CD8-positive, alpha-beta memory T cell (primary cell): ENCODE data around the gene IDH2. TPM values are rescaled to one million over a fixed set of nuclear protein-coding genes. Genes with fewer than 3 reads are reported as not detected.

ENCODE experiments used
- CTCF ChIA-PET: fragments of 350-600 bp; sonication (Branson Sonifier 250); formaldehyde crosslinking; loops from one replicate; lab custom pipeline; 2021; ENCODE audit warnings: antibody characterized with exemption; lab: Charles Lee
- POLR2A ChIA-PET: fragments of 350-600 bp; sonication (Branson Sonifier 250); formaldehyde crosslinking; loops from one replicate; lab custom pipeline; 2021; ENCODE audit warnings: antibody characterized with exemption; lab: Charles Lee
- DNase-seq, 5 donors: peaks; one replicate each; pipeline versions ENCODE4 v3.0.0 to v3.0.0-alpha.2; 2020 to 2022; ENCODE audit warnings: mixed read lengths in 1 of 5
- H3K27ac ChIP-seq: one replicate; pipeline ENCODE4 v1.7.0; 2013; ENCODE audit warnings: low read depth, mild to moderate bottlenecking, low read length, moderate library complexity
- H3K27me3 ChIP-seq: 2 replicates; pipeline ENCODE4 v1.7.0; 2013; ENCODE audit warnings: low read length, mild to moderate bottlenecking; ENCODE audit not compliant: insufficient read depth, poor library complexity, severe bottlenecking
- H3K36me3 ChIP-seq: 2 replicates; pipeline ENCODE4 v1.7.0; 2013; ENCODE audit warnings: mild to moderate bottlenecking, low read length, moderate library complexity; ENCODE audit not compliant: insufficient read depth
- H3K4me1 ChIP-seq: 2 replicates; pipeline ENCODE4 v1.7.0; 2013; ENCODE audit warnings: mild to moderate bottlenecking, low read length, moderate library complexity; ENCODE audit not compliant: insufficient read depth
- H3K4me3 ChIP-seq: 2 replicates; pipeline ENCODE4 v1.7.0; 2013; ENCODE audit warnings: mild to moderate bottlenecking, low read length
- H3K9me3 ChIP-seq: 2 replicates; pipeline ENCODE4 v1.7.0; 2013; ENCODE audit warnings: mild to moderate bottlenecking, low read length
- H3K27ac Mint-ChIP-seq, 8 donors: one replicate each; pipeline ENCODE4 v1.8.0; 2020 to 2021; ENCODE audit warnings: mixed read lengths in 8 of 8, mild to moderate bottlenecking in 6 of 8, inconsistent platforms in 3 of 8, moderate library complexity in 3 of 8
- H3K27me3 Mint-ChIP-seq, 2 donors: one replicate each; pipeline ENCODE4 v1.8.0; 2020 to 2021; ENCODE audit warnings: mixed read lengths in 2 of 2, mild to moderate bottlenecking in 1 of 2, moderate library complexity in 1 of 2
- H3K36me3 Mint-ChIP-seq, 3 donors: one replicate each; pipeline ENCODE4 v1.8.0; 2020 to 2021; ENCODE audit warnings: mixed read lengths in 3 of 3, inconsistent platforms in 1 of 3, mild to moderate bottlenecking in 1 of 3
- H3K4me1 Mint-ChIP-seq, 3 donors: one replicate each; pipeline ENCODE4 v1.8.0; 2020 to 2021; ENCODE audit warnings: mixed read lengths in 3 of 3, inconsistent platforms in 1 of 3, mild to moderate bottlenecking in 1 of 3
- H3K4me3 Mint-ChIP-seq, 7 donors: one replicate each; pipeline ENCODE4 v1.8.0; 2020 to 2021; ENCODE audit warnings: mixed read lengths in 7 of 7, mild to moderate bottlenecking in 6 of 7, moderate library complexity in 4 of 7, inconsistent platforms in 2 of 7
- H3K9me3 Mint-ChIP-seq, 5 donors: one replicate each; pipeline ENCODE4 v1.8.0; 2020 to 2022; ENCODE audit warnings: mixed read lengths in 5 of 5, mild to moderate bottlenecking in 3 of 5, moderate library complexity in 2 of 5, inconsistent platforms in 1 of 5
- polyA plus RNA-seq: library from polyadenylated mRNA; unstranded; fragments of 300-500 nt; fragmentation: Illumina TruSeq; gene quantifications from one replicate; pipeline ENCODE4 v1.2.3, GENCODE V29; 2021
- total RNA-seq, 2 experiments: library from RNA; stranded (reverse); gene quantifications; one replicate each; pipeline ENCODE4 v1.2.3, GENCODE V29; 2021

IDH2 gene
- total and polyA plus RNA-seq, 3 experiments from 2014 or later: 72.8 to 148 (median 73.8) TPM

- no peaks in the 10 kb centered on the region for H3K9me3 ChIP-seq
- Mint-ChIP-seq H3K27ac (peak overlapping the region; percentile 96 to 100 (median 99)), H3K27me3 (no peaks in the 10 kb centered on the region), H3K4me1 (peaks cover 64 to 78% (median 75%) of the 10 kb centered on the region in 3 donors), H3K36me3 (peaks cover 0 to 5% (median 0%) of the 10 kb centered on the region in 3 donors), H3K9me3 (no peaks in the 10 kb centered on the region), H3K4me3 (peak overlapping the region; percentile 87 to 98 (median 89))
- ChIA-PET POLR2A (interaction anchor here (0.8 to 1.1 kb wide), 2 partner anchors 17 to 288 kb away, joined by 3 read pairs; partner anchors contain the start of gene IQGAP1), CTCF (interaction anchor here (0.9 to 2.8 kb wide), 8 partner anchors 9 to 121 kb away, joined by 3 to 11 read pairs (median 4); partner anchors contain the start of gene SEMA4B)
- H3K36me3 ChIP-seq: no peaks in the 10 kb centered on the region
- peak overlapping the region; percentile 63 for H3K27ac ChIP-seq
- peak overlapping the region; percentile 52 for H3K4me3 ChIP-seq
- no peak for DNase-seq
- no peaks in the 10 kb centered on the region for H3K27me3 ChIP-seq
- H3K4me1 ChIP-seq: peaks cover 62% of the 10 kb centered on the region
Measured at GRCh38 chr15:90099868-90100831, 2.1 kb downstream of the IDH2 start.

DNA sequence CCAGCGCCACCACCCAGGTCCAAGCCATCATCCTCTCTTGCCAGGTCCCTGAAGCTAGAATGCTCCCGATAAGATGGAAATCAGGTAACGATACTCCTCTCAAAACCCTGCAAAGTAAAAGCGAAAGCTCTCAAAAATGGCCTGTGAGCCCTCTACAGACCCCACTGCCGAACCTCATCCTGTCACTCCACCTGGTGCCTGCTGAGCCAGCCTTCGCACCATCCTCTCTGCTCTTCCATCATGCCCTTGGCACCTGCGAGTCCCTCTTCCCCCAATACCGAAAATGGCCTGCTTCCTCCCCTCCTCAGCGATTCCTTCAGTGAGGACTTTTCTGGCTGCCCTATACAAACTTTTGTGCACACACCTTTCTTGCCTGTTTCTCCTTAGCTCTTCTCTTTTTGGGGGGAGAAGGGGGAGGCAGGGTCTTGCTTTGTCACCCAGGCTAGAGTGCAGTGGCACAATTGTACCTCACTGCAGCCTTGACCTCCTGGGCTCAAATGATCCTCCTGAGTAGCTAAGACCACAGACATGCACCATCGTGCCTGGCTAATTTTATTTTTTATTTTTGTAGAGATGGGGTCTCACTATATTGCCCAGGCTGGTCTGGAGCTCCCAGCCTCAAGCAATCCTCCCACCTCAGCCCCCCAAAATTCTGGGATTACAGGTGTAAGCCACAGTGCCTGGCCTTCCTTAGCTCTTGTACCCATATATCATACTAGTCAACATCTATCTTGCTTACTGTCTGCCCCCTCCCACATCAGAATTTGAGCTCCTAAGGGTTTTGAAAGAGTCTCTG, 3.0 kb downstream of the IDH2 start:
- Mint-ChIP-seq H3K27me3 (no peaks in the 10 kb centered on the region), H3K4me1 (peaks cover 71 to 87% (median 83%) of the 10 kb centered on the region in 3 donors), H3K27ac (peak overlapping the region; percentile 96 to 100 (median 99)), H3K36me3 (peaks cover 0 to 5% (median 0%) of the 10 kb centered on the region in 3 donors), H3K9me3 (no peaks in the 10 kb centered on the region), H3K4me3 (peak overlapping the region; percentile 87 to 98 (median 89))
- Histone ChIP-seq H3K27ac (peak overlapping the region; percentile 63), H3K4me3 (peak overlapping the region; percentile 52), H3K27me3 (no peaks in the 10 kb centered on the region), H3K9me3 (no peaks in the 10 kb centered on the region), H3K4me1 (peaks cover 69% of the 10 kb centered on the region), H3K36me3 (no peaks in the 10 kb centered on the region)
- ChIA-PET CTCF (interaction anchor here (0.9 to 2.8 kb wide), 9 partner anchors 9 to 122 kb away, joined by 3 to 11 read pairs (median 4); partner anchors contain the start of gene SEMA4B), POLR2A (interaction anchor here (0.8 to 1.5 kb wide), 3 partner anchors 16 to 289 kb away, joined by 3 to 5 read pairs (median 3); partner anchors contain the start of genes AP3S2 and IQGAP1)
- DNase-seq: peak; percentile 28 to 75 (median 65)

- CTCF ChIA-PET: no interaction called here
- H3K4me3 ChIP-seq: peak overlapping the region; percentile 39
- H3K9me3 Mint-ChIP-seq: no peaks in the 10 kb centered on the region
- H3K4me3 Mint-ChIP-seq: peak overlapping the region; percentile 80 to 98 (median 88)
- no peaks in the 10 kb centered on the region for H3K27me3 ChIP-seq
- POLR2A ChIA-PET: no interaction called here
- H3K27ac ChIP-seq: peak overlapping the region; percentile 55
- H3K36me3 Mint-ChIP-seq: peaks cover 0 to 7% (median 0%) of the 10 kb centered on the region in 3 donors
- peaks cover 69% of the 10 kb centered on the region for H3K4me1 ChIP-seq
- no peaks in the 10 kb centered on the region for H3K36me3 ChIP-seq
- peaks cover 76 to 86% (median 85%) of the 10 kb centered on the region in 3 donors for H3K4me1 Mint-ChIP-seq
- H3K9me3 ChIP-seq: no peaks in the 10 kb centered on the region
- H3K27me3 Mint-ChIP-seq: no peaks in the 10 kb centered on the region
- DNase-seq: peak; percentile 41 to 81 (median 79)
- peak overlapping the region; percentile 96 to 100 (median 99) for H3K27ac Mint-ChIP-seq
Measured at GRCh38 chr15:90097475-90097874, 4.8 kb downstream of the IDH2 start.

DNA sequence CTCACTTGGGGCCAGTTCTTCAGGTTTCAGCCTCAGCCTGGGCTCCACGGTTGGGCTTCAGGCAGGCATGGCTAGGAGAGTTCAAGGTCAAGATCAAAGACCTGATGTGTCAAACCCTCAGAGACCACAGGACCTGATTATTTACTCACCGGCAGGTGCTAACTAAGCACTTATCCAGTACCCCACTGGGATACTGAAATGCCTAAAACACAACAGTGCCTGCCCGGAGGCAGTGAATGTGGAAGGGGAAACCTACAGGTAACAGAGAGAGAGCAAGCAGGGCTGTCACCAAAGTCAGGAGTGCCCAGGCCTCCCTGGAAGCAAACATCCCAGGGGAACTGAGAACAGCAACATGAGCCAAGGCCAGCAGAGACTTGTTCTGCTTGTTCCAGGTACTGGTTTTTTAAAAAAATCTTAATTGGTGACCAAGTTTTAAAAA, 6.7 kb downstream of the IDH2 start:
- H3K27me3 Mint-ChIP-seq: no peaks in the 10 kb centered on the region
- POLR2A ChIA-PET: no interaction called here
- H3K4me1 Mint-ChIP-seq: peaks cover 68 to 87% (median 82%) of the 10 kb centered on the region in 3 donors
- H3K36me3 ChIP-seq: no peaks in the 10 kb centered on the region
- CTCF ChIA-PET: interaction anchor here (1.3 kb wide), 1 partner anchor 21 kb away, joined by 3 read pairs; no protein-coding TSS in a partner anchor
- peaks cover 0 to 15% (median 2%) of the 10 kb centered on the region in 3 donors for H3K36me3 Mint-ChIP-seq
- H3K27ac ChIP-seq: no peak overlapping the region
- H3K4me1 ChIP-seq: peaks cover 60% of the 10 kb centered on the region
- peak overlapping the region; percentile 66 to 93 (median 76) for H3K4me3 Mint-ChIP-seq
- H3K27ac Mint-ChIP-seq: peak overlapping the region; percentile 87 to 100 (median 98)
- DNase-seq: peak in 3 of 5 donors; percentile 29 to 59 (median 44)
- no peaks in the 10 kb centered on the region for H3K27me3 ChIP-seq
- H3K4me3 ChIP-seq: no peak overlapping the region
- H3K9me3 ChIP-seq: no peaks in the 10 kb centered on the region
- no peaks in the 10 kb centered on the region for H3K9me3 Mint-ChIP-seq

DNA sequence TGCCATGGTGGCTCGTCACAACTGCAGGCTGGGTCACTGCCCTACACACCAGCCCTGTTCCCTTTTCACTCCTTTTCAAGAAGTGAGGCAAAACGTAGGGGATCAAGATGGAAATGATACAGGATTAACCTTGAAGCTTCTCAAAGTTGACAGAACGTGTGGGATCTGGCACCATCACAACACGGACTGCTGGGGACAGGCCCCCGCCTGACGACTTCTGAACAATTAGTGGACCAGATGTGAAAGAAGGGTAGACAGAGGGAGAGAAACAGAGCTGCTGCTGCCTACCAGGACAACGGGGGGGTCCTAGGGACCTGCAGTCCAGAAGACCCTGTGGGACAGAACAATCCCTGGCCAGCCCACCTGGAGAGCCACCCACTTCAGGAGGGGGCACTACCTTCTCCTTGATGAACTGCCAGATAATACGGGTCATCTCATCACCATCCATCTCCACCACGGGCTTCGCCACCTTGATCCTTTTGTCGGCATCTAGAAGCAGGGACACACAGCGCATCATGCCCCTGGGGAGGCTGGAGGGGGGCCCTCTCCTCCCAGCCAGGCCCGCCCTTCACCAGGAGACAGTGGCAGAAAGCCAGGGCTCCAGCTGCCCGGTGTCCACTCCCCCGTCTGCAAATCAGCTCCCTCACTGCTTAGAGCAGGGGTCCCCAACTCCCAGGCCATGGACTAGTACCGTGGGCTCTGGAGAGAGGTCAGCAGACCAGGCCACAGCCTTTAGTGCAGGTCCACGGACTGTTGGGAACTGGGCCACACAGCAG, 10.9 kb downstream of the IDH2 start:
- H3K27me3 ChIP-seq: no peaks in the 10 kb centered on the region
- Mint-ChIP-seq H3K9me3 (no peaks in the 10 kb centered on the region), H3K36me3 (peaks cover 7 to 50% (median 8%) of the 10 kb centered on the region in 3 donors), H3K27me3 (no peaks in the 10 kb centered on the region), H3K27ac (peak overlapping the region in 4 of 8 donors; percentile 24 to 58 (median 47)), H3K4me1 (peaks cover 35 to 64% (median 45%) of the 10 kb centered on the region in 3 donors), H3K4me3 (peak overlapping the region in 1 of 7 donors; percentile 82)
- ChIA-PET CTCF (interaction anchor here (1.1 kb wide), 1 partner anchor 8 kb away, joined by 4 read pairs; no protein-coding TSS in a partner anchor), POLR2A (no interaction called here)
- peaks cover 25% of the 10 kb centered on the region for H3K4me1 ChIP-seq
- no peak for DNase-seq
- H3K9me3 ChIP-seq: no peaks in the 10 kb centered on the region
- no peak overlapping the region for H3K27ac ChIP-seq
- H3K4me3 ChIP-seq: no peak overlapping the region
- peaks cover 25% of the 10 kb centered on the region for H3K36me3 ChIP-seq

GRCh38 chr15:90090226-90090848, 11.9 kb downstream of the IDH2 start:
- Histone ChIP-seq H3K36me3 (peaks cover 32% of the 10 kb centered on the region), H3K27me3 (no peaks in the 10 kb centered on the region), H3K4me3 (no peak overlapping the region), H3K9me3 (no peaks in the 10 kb centered on the region), H3K27ac (no peak overlapping the region), H3K4me1 (peaks cover 15% of the 10 kb centered on the region)
- ChIA-PET CTCF (interaction anchor here (1.1 kb wide), 1 partner anchor 9 kb away, joined by 4 read pairs; no protein-coding TSS in a partner anchor), POLR2A (no interaction called here)
- H3K4me3 Mint-ChIP-seq: peak overlapping the region in 1 of 7 donors; percentile 9
- H3K27me3 Mint-ChIP-seq: no peaks in the 10 kb centered on the region
- H3K36me3 Mint-ChIP-seq: peaks cover 7 to 58% (median 8%) of the 10 kb centered on the region in 3 donors
- peaks cover 27 to 53% (median 35%) of the 10 kb centered on the region in 3 donors for H3K4me1 Mint-ChIP-seq
- H3K27ac Mint-ChIP-seq: peak overlapping the region in 2 of 8 donors; percentile 38 to 86
- no peaks in the 10 kb centered on the region for H3K9me3 Mint-ChIP-seq
- no peak for DNase-seq
